Mesothelial cell of epicardium (in vitro differentiated cells): ENCODE data around the gene DENND2C. TPM values are rescaled to one million over a fixed set of nuclear protein-coding genes. Genes with fewer than 3 reads are reported as not detected.
A peak's percentile ranks its signal among the peaks of the same experiment; 100 is the strongest.

ENCODE experiments used
- DNase-seq, 2 experiments: peaks; one replicate each; pipeline ENCODE4 v3.0.0; 2021; ENCODE audit warnings: low spot score in 2 of 2; ENCODE audit not compliant: unreplicated experiment in 2 of 2
- H3K27ac Mint-ChIP-seq: 2 replicates; pipeline ENCODE4 v1.8.0; 2021; ENCODE audit warnings: mixed read lengths
- H3K27me3 Mint-ChIP-seq: 2 replicates; pipeline ENCODE4 v1.8.0; 2021; ENCODE audit warnings: low read depth, mixed read lengths
- H3K36me3 Mint-ChIP-seq: 2 replicates; pipeline ENCODE4 v1.8.0; 2021; ENCODE audit warnings: mixed read lengths
- H3K4me1 Mint-ChIP-seq: 2 replicates; pipeline ENCODE4 v1.8.0; 2021; ENCODE audit warnings: mixed read lengths
- H3K4me3 Mint-ChIP-seq: 2 replicates; pipeline ENCODE4 v1.8.0; 2021; ENCODE audit warnings: mild to moderate bottlenecking, moderate library complexity, mixed read lengths
- H3K9me3 Mint-ChIP-seq: 2 replicates; pipeline ENCODE4 v1.8.0; 2021; ENCODE audit warnings: mixed read lengths
- total RNA-seq: library from RNA; stranded (reverse); gene quantifications from 3 replicates; pipeline ENCODE4 v1.2.1, GENCODE V29; 2021
- TF ChIP-seq, protein P1 (sequence below): fragments of 200-600 bp; sonication (generic); IDR thresholded peaks from one replicate; pipeline ENCODE4 v1.5.0; 2021; ENCODE audit warnings: antibody characterized with exemption; ENCODE audit not compliant: unreplicated experiment

The DENND2C gene
- total RNA-seq, 1 donor from 2014 or later: 2.3 TPM

- DNase-seq: no peak
- no peak overlapping the region for H3K27ac Mint-ChIP-seq
- no peaks in the 10 kb centered on the region for H3K9me3 Mint-ChIP-seq
- TF ChIP-seq, protein P1, sequence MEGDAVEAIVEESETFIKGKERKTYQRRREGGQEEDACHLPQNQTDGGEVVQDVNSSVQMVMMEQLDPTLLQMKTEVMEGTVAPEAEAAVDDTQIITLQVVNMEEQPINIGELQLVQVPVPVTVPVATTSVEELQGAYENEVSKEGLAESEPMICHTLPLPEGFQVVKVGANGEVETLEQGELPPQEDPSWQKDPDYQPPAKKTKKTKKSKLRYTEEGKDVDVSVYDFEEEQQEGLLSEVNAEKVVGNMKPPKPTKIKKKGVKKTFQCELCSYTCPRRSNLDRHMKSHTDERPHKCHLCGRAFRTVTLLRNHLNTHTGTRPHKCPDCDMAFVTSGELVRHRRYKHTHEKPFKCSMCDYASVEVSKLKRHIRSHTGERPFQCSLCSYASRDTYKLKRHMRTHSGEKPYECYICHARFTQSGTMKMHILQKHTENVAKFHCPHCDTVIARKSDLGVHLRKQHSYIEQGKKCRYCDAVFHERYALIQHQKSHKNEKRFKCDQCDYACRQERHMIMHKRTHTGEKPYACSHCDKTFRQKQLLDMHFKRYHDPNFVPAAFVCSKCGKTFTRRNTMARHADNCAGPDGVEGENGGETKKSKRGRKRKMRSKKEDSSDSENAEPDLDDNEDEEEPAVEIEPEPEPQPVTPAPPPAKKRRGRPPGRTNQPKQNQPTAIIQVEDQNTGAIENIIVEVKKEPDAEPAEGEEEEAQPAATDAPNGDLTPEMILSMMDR: no peak
- H3K4me1 Mint-ChIP-seq: no peaks in the 10 kb centered on the region
- H3K36me3 Mint-ChIP-seq: no peaks in the 10 kb centered on the region
- H3K4me3 Mint-ChIP-seq: no peak overlapping the region
- H3K27me3 Mint-ChIP-seq: peaks cover 69% of the 10 kb centered on the region
Observed at GRCh38 chr1:114676115-114676514, 6.3 kb upstream of the DENND2C start.

- no peak for DNase-seq
- no peaks in the 10 kb centered on the region for H3K9me3 Mint-ChIP-seq
- TF ChIP-seq, protein P1: no peak
- H3K4me3 Mint-ChIP-seq: no peak overlapping the region
- peaks cover 7% of the 10 kb centered on the region for H3K4me1 Mint-ChIP-seq
- H3K27me3 Mint-ChIP-seq: peaks cover 54% of the 10 kb centered on the region
- H3K36me3 Mint-ChIP-seq: no peaks in the 10 kb centered on the region
- H3K27ac Mint-ChIP-seq: no peak overlapping the region
Observed at GRCh38 chr1:114671939-114672275, 2.1 kb upstream of the DENND2C start.

DNA sequence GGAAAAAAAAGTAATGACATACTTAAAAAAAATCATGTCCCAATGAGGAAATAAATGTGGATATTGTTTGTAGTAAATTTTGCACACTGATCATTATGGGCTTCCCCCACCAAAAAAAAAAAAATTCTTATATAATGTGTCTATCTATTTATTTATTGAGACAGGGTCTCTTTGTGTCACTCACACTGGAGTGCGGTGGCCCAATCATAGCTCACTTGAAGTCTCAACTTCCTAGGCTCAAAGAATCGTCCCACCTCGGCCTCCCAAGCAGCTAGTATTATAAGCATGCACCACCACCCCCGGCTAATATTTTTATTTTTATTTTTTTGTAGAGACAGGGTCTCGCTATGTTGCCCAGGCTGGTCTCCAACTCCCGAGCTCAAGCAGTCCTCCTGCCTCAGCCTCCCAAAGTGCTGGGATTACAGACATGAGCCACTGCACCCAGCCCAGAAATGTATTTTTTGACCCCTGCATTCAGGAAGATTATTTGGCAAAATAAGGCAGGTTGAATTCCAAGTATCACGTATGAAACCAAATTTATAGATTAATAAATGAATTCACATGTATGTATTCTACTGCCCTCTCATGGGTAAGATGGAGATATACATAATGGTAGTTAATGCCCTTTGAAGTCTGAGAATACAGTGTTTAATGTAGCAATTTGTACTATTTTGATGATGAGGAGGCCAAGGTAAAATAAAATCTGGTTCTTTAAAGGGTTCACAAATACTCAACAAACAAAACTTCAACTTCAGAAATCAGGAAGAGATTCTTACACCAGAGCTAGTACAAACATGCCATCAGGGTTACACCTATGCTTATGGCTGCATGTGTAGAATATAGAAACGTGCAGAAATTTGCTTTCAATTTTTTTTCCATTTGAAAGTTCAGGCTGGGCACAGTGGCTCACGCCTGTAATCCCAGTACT lies 1.4 kb upstream of the DENND2C start:
- peaks cover 52% of the 10 kb centered on the region for H3K27me3 Mint-ChIP-seq
- no peaks in the 10 kb centered on the region for H3K36me3 Mint-ChIP-seq
- H3K27ac Mint-ChIP-seq: no peak overlapping the region
- peaks cover 7% of the 10 kb centered on the region for H3K4me1 Mint-ChIP-seq
- DNase-seq: no peak
- no peaks in the 10 kb centered on the region for H3K9me3 Mint-ChIP-seq
- no peak overlapping the region for H3K4me3 Mint-ChIP-seq
- TF ChIP-seq, protein P1: peak; percentile 49

DNA sequence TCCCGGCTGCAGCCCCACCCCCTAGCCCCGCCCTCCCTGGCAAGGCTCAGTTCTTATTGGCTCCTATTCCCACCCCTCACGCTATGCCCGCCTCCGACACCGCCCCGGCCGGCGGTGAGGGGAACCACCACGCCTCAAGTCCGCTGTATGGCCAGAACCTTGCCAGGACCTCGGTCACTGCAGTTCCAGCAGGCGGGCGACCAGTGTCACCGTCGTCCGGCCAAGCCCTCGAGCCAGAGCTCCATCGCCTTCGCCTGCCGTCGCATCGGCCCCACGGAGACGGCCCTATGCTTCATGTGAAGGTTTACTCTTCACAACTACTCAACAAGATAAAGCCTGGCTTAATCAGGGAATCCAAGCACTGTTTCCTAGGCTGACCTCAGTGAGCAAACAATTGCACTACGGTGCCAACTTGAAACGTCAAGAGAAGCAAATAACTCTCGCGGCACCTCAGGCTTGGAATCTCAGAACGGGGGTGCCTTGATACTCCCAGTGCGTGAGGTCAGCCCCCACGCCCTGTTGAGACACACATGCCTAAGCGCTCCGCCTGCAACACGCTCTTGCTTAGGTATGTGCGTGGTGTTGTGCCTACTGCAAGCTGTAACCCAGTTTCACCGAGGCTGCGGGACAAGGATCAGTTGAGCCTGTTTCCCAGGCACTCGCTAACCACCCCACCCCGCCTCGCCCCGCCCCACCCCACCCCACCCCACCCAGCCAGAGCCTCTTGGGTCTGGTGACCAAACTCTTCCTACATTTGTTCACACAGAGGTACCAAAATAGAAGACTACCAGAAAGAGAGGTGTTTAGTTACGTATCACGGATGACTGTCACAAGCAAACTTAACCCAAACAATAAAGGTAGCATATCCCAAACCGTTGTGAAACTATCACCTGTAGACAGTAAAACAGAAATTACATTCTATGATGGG lies 498 bp upstream of the DENND2C start:
- peak; percentile 78 to 85 for DNase-seq
- no peaks in the 10 kb centered on the region for H3K36me3 Mint-ChIP-seq
- TF ChIP-seq, protein P1: no peak
- H3K27me3 Mint-ChIP-seq: peaks cover 47% of the 10 kb centered on the region
- peak overlapping the region; percentile 87 for H3K4me3 Mint-ChIP-seq
- no peaks in the 10 kb centered on the region for H3K9me3 Mint-ChIP-seq
- H3K27ac Mint-ChIP-seq: peak overlapping the region; percentile 79
- H3K4me1 Mint-ChIP-seq: peaks cover 7% of the 10 kb centered on the region

GRCh38 chr1:114668784-114669561 lies 876 bp downstream of the DENND2C start:
- Mint-ChIP-seq H3K36me3 (no peaks in the 10 kb centered on the region), H3K9me3 (no peaks in the 10 kb centered on the region), H3K27ac (peak overlapping the region; percentile 10), H3K4me1 (peaks cover 7% of the 10 kb centered on the region), H3K27me3 (peaks cover 35% of the 10 kb centered on the region), H3K4me3 (peak overlapping the region; percentile 87)
- no peak for DNase-seq
- TF ChIP-seq, protein P1: no peak
